Stimulated activated CD8-positive, alpha-beta memory T cell treated with anti-CD3 and anti-CD28 coated beads, Interleukin-2, amount 100 ng/mL, for 1 hour (primary cell): ENCODE data around the gene TMEM8B.

Experiments
- DNase-seq, 2 donors: peaks; one replicate each; pipeline ENCODE4 v3.0.0-alpha.2; 2020; ENCODE audit warnings: low read depth in 2 of 2

TMEM8B gene

GRCh38 chr9:35810122-35810521 lies 18.9 kb upstream of the TMEM8B start:
- DNase-seq, result no peak

- DNase-seq, result no peak
These were observed 17.5 kb upstream of the TMEM8B start for GRCh38 chr9:35811381-35812024.

GRCh38 chr9:35812025-35812602 lies 16.9 kb upstream of the TMEM8B start, which contains the start of gene SPAG8:
SPAG8 (minus strand) TSS chr9:35812262; CDS start chr9:35812147, 115 bp downstream.
- DNase-seq, result peak; percentile 90

GRCh38 chr9:35813434-35814105 lies 15.5 kb upstream of the TMEM8B start:
- DNase-seq, result no peak

- no peak for DNase-seq
These were observed 14.8 kb upstream of the TMEM8B start for GRCh38 chr9:35814106-35814840.

- DNase-seq, result peak; percentile 91 to 95
These were observed 14.0 kb upstream of the TMEM8B start, which contains the start of gene HINT2 for GRCh38 chr9:35814841-35815543. HINT2 (minus strand) TSS chr9:35815042; CDS start chr9:35814979, 63 bp downstream.

- DNase-seq, result no peak
These were observed 12.3 kb upstream of the TMEM8B start for GRCh38 chr9:35816708-35817107.

- DNase-seq, result no peak
These were observed 10.7 kb upstream of the TMEM8B start for GRCh38 chr9:35818341-35818740.

GRCh38 chr9:35820076-35820475 lies 9.0 kb upstream of the TMEM8B start:
- no peak for DNase-seq

- DNase-seq, result no peak
These were observed 6.1 kb upstream of the TMEM8B start for GRCh38 chr9:35822926-35823325.

GRCh38 chr9:35826071-35826701 lies 2.8 kb upstream of the TMEM8B start:
- no peak for DNase-seq

- no peak for DNase-seq
These were observed 1.5 kb upstream of the TMEM8B start for GRCh38 chr9:35827486-35827885.

- DNase-seq, result no peak
These were observed 328 bp upstream of the TMEM8B start, which contains the start of gene FAM221B for GRCh38 chr9:35828716-35829083. FAM221B (minus strand) TSS chr9:35828732; CDS start chr9:35826161, 2,571 bp downstream.

- DNase-seq, result no peak
These were observed 702 bp downstream of the TMEM8B start for GRCh38 chr9:35829764-35830096.

GRCh38 chr9:35831040-35831439 lies 2.0 kb downstream of the TMEM8B start:
- no peak for DNase-seq

GRCh38 chr9:35832814-35833213 lies 3.8 kb downstream of the TMEM8B start:
- no peak for DNase-seq

GRCh38 chr9:35834260-35835215 lies 5.5 kb downstream of the TMEM8B start:
- no peak for DNase-seq

- no peak for DNase-seq
These were observed 6.2 kb downstream of the TMEM8B start for GRCh38 chr9:35835216-35835632.

GRCh38 chr9:35835766-35836165 lies 6.7 kb downstream of the TMEM8B start:
- no peak for DNase-seq

GRCh38 chr9:35836595-35836994 lies 7.6 kb downstream of the TMEM8B start:
- DNase-seq, result no peak
